Effector CD8-positive, alpha-beta T cell (primary cell): Measurements from ENCODE around the gene ANO1.

Experiments
- DNase-seq: peaks from one replicate; lab custom pipeline; 2025; lab: John Stamatoyannopoulos, UW

ANO1 gene

DNA sequence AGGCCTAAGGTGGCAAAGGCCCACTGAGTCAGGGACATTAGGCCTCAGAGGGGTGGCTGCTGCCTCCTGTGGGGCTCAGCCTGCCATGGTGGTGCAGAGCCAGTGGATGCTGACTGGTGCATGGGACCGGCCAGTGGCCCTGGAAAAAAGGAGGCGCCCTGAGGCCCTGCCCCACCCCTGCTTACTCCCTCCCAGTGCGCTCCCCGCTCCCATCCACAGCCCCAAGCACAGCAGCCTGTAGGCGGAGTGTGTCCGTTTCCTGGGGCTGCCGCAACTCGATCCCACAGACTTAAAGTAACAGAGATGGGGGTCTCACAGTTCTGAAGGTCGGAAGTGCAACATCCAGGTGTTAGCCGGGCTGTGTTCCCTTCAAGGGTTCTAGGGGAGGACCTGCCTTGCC lies 86.6 kb downstream of the ANO1 start:
- no peak for DNase-seq

- no peak for DNase-seq
Observed at GRCh38 chr11:70167120-70167519, 89.0 kb downstream of the ANO1 start.

DNA sequence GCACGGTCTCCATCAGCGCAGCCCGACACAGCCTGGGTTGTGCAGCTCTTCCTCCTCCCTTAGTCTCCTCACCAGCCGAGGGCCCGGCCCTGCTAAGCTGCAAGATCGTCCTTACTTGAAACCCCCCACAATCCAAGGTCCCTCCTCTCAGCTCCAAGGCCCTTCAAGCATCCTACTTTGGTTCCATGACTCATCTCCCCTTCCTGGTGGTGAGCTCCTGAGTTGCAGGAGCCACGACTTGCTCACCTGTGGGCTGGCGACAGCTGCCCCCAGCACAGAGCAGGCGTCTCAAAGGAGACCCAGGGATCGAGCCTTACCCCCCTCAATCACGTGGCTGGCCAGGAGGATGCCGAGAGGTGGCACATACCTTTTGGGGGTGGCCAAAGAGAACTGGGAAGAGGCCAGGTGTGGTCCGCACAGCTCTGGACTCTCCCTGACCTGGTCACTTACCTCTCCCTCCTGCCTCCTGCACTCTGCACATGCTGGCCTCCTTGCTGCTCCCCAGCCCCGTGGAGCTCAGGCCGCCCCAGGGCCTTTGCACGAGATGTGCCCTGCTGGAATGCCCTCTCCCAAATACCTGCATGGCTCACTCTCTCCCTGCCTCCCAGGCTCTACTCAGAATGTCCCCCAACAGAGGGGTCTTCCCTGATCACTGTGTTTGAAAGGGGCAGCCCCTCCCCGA lies 89.7 kb downstream of the ANO1 start:
- no peak for DNase-seq

DNA sequence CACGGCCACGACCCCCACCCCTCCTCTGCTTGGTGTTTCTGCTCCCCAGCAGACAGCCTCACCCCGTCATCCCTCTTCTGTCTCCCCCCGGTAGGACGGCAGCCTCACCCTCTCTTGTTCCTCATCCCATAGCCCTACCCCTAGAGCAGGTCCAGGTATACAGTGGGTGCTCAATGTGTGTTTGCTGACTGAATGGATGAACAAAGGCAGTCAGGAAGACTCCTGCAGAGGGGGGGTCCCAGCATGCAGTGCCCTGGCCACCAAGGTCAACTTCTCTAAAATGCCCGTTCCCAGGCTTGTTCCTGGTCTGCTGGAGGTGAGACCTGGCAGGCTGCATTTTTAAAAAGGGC lies 90.3 kb downstream of the ANO1 start:
- no peak for DNase-seq

DNA sequence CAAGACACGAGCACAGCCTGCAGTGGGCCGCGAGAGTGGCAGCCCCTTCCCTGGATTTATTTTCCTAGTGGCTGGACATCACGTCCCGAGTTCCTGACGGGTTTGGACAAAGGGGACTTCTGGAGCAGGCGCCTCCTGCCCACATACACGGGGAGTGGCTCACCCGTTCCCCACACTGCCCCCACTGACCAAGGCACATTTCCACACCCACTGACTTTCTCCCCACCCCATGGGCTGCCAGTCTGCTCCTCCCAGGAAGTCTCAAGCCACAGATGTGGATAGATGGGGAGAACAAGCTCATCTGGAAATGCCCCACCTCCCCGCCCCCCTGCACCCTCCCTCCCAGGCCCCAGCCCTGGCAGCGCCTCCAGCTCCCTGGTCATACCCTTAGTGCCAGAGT lies 91.0 kb downstream of the ANO1 start:
- no peak for DNase-seq

DNA sequence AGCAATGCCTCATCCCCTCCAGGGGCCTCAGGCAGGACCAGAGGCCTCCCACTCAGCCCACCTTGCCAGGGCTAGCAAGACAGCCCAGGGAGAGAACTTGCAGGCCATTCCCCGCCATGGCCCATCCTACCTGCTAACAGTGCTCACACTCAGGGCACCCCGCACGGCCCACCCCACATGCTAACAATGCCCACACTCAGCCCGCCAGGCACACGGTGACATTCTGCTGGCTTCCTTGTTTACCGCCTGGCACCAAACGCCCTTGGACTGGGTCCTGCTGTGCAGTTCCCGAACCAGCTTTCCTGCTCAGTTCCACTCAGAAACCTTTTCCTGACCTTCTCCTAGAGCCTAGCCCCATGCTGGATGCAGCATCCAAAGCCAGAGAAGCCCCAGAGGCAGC lies 91.5 kb downstream of the ANO1 start:
- DNase-seq = no peak

GRCh38 chr11:70170596-70171210 lies 92.6 kb downstream of the ANO1 start:
- DNase-seq = no peak

- no peak for DNase-seq
Observed at GRCh38 chr11:70173018-70173417, 94.9 kb downstream of the ANO1 start.

DNA sequence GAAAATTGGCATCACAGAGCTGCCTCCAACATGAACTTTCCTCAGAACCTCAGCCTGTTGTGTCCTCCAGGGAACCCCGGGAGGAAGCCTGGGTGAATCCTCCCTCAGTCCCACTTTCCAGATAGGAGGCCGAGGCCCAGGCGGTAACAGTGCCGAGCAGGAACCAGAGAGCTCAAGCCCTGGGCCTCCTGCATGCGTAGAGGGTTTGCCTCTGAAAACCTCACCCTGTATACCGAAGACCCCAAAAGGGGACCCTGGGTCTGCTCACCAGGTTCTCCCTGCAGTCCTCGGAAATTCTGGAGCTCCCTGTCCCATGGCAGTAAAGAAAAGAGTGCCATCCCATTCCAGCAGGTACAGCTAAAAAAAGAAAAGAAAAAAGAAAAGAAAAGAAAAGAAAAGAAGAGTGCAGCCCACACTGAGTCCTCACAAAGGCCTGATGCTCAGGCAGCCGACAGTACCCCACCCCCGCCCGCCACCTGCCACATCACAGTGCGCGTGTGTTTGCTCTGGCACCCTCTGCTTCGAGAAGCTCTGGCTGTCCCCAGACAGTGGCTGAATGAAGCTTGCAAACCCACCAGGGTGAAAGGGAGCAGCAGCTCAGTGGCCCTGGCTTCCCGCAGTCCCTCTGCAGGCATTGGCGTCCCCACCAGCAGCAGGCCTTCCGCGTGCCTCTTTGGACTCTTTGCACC lies 96.6 kb downstream of the ANO1 start:
- no peak for DNase-seq

DNA sequence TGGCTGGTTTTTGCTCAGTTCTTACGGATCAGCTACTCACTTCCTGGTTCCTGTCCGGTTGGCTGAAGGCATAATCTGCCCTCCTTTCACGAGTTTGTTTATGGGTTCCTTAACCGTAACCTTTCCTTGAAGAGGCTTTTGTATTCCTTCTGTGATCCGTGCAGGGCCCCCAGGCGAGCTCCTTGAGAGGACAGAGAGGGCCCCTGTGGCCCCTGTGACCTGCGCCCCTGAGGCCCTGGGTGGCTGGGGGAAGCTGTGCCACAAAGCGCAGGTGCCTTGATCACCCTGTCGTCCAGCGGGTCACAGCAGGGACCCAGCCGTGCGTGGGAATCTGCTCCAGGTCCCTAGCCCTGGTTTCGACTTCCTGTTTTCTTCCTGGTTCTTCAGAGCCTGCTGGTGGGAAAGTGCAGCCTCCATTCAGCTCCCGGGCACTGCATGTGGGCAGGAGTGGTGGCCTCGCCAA lies 97.2 kb downstream of the ANO1 start:
- no peak for DNase-seq

DNA sequence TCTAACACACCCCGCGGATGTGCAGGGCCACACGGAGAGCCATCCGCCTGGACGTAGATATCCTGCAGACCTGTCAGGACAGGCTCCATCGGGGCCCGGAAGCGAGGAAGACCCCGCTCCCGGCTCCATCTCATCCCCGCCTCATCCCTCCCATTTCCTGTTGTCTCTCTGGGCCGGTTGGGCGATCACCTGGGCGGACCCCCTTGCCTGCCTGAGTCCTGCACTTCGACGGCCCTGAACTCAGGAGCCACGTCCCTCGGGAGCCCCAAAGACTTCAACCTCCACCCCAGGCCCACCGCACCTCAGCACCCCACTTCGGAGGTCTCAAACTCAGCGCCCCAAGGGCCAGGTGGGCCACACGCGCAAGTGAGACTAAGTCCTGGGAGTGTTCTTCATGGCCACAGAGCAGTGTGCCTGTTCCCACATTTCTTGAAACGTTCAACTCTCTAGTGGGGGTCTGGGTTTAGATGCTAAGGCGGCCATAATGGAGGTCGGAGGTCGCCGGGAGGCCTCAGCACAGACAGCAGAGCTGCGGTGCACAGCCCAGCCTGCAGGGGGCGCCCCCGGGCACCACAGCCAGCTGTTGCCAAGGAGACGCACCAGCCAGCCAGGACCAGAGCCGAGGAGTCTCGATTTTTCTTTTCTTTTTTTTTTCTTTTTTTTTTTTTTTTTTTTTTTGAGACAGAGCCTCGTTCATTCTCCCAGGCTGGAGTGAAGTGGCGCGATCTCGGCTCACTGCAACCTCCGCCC lies 99.0 kb downstream of the ANO1 start:
- DNase-seq = peak; percentile 21

DNA sequence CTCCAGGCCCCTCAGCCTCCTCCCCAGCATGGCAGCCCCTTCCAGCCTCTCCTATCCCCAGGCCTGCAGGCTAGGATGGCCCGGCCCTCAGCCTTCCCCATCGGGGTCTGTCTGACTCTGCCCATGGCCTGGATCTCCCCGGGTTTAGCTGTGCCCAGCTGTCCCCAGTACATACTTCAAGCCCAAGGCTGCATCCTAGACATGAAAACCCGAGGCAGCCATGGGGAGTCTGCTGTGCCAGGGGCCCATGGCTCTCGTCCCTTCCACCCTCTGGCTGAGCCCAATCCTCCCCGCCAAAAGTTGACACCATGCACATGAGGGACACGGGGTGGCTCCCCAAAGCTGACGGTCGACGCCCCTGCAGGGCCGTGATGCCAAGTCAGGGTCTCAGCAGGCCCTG lies 102.8 kb downstream of the ANO1 start:
- DNase-seq = no peak

- no peak for DNase-seq
Observed at GRCh38 chr11:70182266-70182665, 104.1 kb downstream of the ANO1 start.

DNA sequence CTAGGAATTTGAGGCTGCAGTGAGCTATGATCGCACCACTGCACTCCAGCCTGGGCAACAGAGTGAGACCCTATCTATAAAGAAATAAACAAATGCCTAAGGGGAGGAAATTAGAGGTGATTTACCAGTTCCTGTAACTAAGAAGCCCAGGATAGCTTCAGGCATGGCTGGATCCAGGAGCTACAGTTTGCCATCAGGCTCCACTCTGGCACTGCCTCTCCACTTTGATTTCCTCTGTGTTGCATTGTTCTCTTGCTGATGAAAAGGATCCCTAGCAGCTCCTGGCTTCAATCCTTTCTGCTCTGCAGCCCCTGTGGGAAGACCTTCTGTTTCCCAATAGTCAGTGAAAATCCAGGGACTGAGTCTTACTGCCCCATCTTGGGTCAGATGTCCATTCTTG lies 104.9 kb downstream of the ANO1 start:
- DNase-seq = no peak

DNA sequence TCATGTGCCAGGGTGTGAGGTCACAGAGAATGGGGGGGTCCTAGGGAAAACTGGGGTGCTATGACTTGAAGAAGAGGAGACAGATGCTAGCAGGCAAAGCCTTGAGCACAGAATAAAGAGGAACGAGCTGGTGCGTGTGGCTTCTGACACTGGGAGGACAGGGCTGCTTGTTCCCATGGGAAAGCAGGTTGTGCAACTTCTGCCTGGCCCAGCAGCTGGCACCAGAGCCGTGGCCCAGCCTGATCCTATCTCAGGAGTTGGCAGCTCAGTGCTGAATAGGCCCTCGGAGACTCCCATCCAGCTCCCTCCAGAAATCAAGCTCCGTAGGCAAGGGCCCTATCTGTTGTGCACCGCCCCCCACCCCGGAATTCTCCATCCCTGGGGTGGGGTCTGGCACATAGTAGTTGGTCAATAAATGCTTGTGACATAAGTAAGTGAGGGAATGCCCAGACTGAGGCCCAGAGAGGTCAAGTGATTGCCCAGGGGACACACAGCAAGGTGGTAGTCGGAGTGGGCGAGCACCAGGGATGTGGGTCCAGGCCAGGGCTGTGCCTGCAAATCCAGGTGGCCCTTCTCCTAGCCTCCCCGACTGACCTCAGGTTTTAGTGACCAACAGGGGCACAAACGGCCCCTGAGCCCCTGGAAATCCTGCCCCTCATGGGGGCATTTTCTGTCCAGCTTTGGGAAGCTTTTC lies 105.5 kb downstream of the ANO1 start:
- DNase-seq = no peak

DNA sequence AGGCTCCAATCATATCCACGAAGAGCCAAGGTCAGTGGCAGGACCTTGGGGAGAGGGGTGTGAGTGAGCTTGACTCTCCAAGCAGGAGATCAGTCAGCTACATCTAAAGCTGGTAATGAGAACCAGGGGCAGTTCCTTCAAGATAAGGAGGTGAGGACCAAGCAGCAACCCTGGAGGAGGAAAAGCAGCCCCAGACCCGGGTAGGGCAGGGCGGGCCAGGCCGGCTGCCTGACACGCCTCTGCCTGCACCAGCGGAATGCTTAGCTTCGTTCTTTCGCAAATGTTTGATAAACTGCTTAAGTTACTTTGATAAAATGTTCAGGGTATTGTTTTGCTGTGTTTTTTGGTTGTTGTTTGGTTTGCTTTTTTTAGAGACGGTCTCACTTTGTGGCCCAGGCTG lies 106.3 kb downstream of the ANO1 start:
- no peak for DNase-seq

GRCh38 chr11:70185348-70186055 lies 107.4 kb downstream of the ANO1 start:
- no peak for DNase-seq

DNA sequence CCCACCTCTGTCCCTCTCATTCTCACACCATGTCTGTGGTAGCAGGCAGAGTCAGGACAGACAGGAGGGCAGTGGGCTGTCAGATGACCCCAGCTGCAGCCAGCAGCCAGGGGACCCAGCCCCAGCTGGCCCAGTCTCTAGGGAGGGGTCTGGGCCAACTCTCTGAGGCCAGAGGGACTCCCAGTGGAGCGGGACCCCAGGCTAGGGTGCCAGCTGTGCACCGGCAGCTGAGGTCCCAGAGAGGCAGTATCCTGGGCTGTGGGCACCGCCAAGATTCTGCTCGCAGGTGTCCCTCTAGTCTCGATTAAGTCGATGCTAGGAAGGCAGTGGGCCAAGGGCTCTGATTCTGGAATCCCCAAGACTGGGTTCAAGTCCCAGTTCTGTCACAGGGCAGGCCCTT lies 108.3 kb downstream of the ANO1 start:
- no peak for DNase-seq

GRCh38 chr11:70186936-70187335 lies 108.8 kb downstream of the ANO1 start:
- no peak for DNase-seq

- no peak for DNase-seq
Observed at GRCh38 chr11:70187771-70188170, 109.7 kb downstream of the ANO1 start.

DNA sequence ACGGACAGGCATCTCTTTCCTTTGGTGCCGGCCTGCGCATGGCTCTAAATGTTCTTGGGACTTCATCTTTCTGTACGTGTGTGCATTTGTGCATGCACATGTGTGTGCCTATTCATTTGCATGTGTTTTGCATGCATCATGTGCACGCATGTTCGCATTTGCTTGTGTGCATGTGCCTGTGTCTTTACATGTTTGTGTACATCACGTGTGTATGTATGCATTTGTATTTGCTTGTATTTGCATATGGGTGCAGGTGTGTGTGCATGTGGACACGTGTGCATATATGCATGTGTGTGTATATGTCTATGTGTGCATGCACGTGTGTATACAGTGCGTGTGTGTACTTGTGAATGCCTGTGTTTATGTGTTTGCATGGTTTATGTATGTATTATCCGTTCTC lies 111.5 kb downstream of the ANO1 start:
- no peak for DNase-seq
